Bronchial smooth muscle cell (primary cell): ENCODE measurements around the gene SPIN1. TPM values are rescaled to one million over a fixed set of nuclear protein-coding genes. Genes with fewer than 3 reads are reported as not detected.

Experiments
- total RNA-seq: library from RNA; depleted of rRNA; stranded (reverse); fragments of >200 nt; gene quantifications from 2 replicates; pipeline ENCODE4 v1.2.1, GENCODE V29; 2014

The SPIN1 gene
- total RNA-seq: 88.0 and 117 TPM in 2 replicates

GRCh38 chr9:88388203-88388885 is at the start of gene SPIN1:
Gene SPIN1, plus strand, starts transcription at chr9:88388444. Its CDS starts 38,096 bp downstream, at chr9:88426540.

Other genes starting within 250 kb of the SPIN1 start
- not detected in 2 replicates for gene SPATA31C2, start 250.0 kb upstream of the SPIN1 start, total RNA-seq
- gene NXNL2, start 146.7 kb downstream of the SPIN1 start, total RNA-seq: 0.77 and 3.0 TPM in 2 replicates